Endothelial cell (in vitro differentiated cells): ENCODE measurements around the gene IKZF1. TPM values are rescaled to one million over a fixed set of nuclear protein-coding genes. Genes with fewer than 3 reads are reported as not detected.

Experiments
- DNase-seq: peaks from one replicate; pipeline ENCODE4 v3.0.0; 2021; ENCODE audit warnings: low spot score
- H3K27ac Mint-ChIP-seq: one replicate; pipeline ENCODE4 v1.8.0; 2021; ENCODE audit warnings: mixed read lengths, inconsistent platforms; ENCODE audit not compliant: unreplicated experiment
- H3K27me3 Mint-ChIP-seq: one replicate; pipeline ENCODE4 v1.8.0; 2021; ENCODE audit warnings: mild to moderate bottlenecking, moderate library complexity, mixed read lengths, inconsistent platforms; ENCODE audit not compliant: unreplicated experiment
- H3K36me3 Mint-ChIP-seq: one replicate; pipeline ENCODE4 v1.8.0; 2021; ENCODE audit warnings: mild to moderate bottlenecking, low read depth, mixed read lengths, inconsistent platforms; ENCODE audit not compliant: unreplicated experiment
- H3K4me1 Mint-ChIP-seq: one replicate; pipeline ENCODE4 v1.8.0; 2021; ENCODE audit warnings: mild to moderate bottlenecking, mixed read lengths, inconsistent platforms; ENCODE audit not compliant: unreplicated experiment
- H3K4me3 Mint-ChIP-seq: one replicate; pipeline ENCODE4 v1.8.0; 2021; ENCODE audit warnings: mild to moderate bottlenecking, mixed read lengths, inconsistent platforms; ENCODE audit not compliant: unreplicated experiment
- H3K9me3 Mint-ChIP-seq: one replicate; pipeline ENCODE4 v1.8.0; 2021; ENCODE audit warnings: mixed read lengths, inconsistent platforms; ENCODE audit not compliant: unreplicated experiment
- CTCF ChIP-seq: fragments of 200-600 bp; sonication (generic); IDR thresholded peaks from one replicate; pipeline ENCODE4 v1.5.0; 2021; ENCODE audit warnings: antibody characterized with exemption; ENCODE audit not compliant: unreplicated experiment
- total RNA-seq: library from RNA; stranded (reverse); fragmentation: NEBNext Ultra II Directional; extraction: Animal tissue kit (Norgen Biotek cat#: 25700); gene quantifications from one replicate; pipeline ENCODE4 v1.2.1, GENCODE V29; 2021; ENCODE audit not compliant: unreplicated experiment

IKZF1 gene
- total RNA-seq, 1 donor from 2014 or later, result 3.1 TPM

- H3K27me3 Mint-ChIP-seq, result peaks cover 2% of the 10 kb centered on the region
- H3K36me3 Mint-ChIP-seq, result no peaks in the 10 kb centered on the region
- no peak overlapping the region for H3K4me3 Mint-ChIP-seq
- DNase-seq, result no peak
- no peak overlapping the region for H3K27ac Mint-ChIP-seq
- no peaks in the 10 kb centered on the region for H3K4me1 Mint-ChIP-seq
- H3K9me3 Mint-ChIP-seq, result no peaks in the 10 kb centered on the region
- no peak for TF ChIP-seq CTCF
Measured at GRCh38 chr7:50422858-50423257, 118.3 kb downstream of the IKZF1 start.

- Mint-ChIP-seq H3K4me3 (no peak overlapping the region), H3K4me1 (no peaks in the 10 kb centered on the region), H3K27ac (no peak overlapping the region), H3K36me3 (no peaks in the 10 kb centered on the region), H3K9me3 (no peaks in the 10 kb centered on the region), H3K27me3 (peaks cover 2% of the 10 kb centered on the region)
- TF ChIP-seq CTCF, result no peak
- DNase-seq, result no peak
Measured at GRCh38 chr7:50423860-50424259, 119.3 kb downstream of the IKZF1 start.

GRCh38 chr7:50425318-50425717 lies 120.8 kb downstream of the IKZF1 start:
- Mint-ChIP-seq H3K36me3 (no peaks in the 10 kb centered on the region), H3K27ac (no peak overlapping the region), H3K4me1 (no peaks in the 10 kb centered on the region), H3K27me3 (no peaks in the 10 kb centered on the region), H3K9me3 (no peaks in the 10 kb centered on the region), H3K4me3 (no peak overlapping the region)
- DNase-seq, result no peak
- no peak for TF ChIP-seq CTCF

- Mint-ChIP-seq H3K27me3 (no peaks in the 10 kb centered on the region), H3K27ac (no peak overlapping the region), H3K9me3 (no peaks in the 10 kb centered on the region), H3K4me1 (no peaks in the 10 kb centered on the region), H3K36me3 (no peaks in the 10 kb centered on the region), H3K4me3 (no peak overlapping the region)
- no peak for TF ChIP-seq CTCF
- DNase-seq, result no peak
Measured at GRCh38 chr7:50426280-50427045, 121.9 kb downstream of the IKZF1 start.

- Mint-ChIP-seq H3K9me3 (no peaks in the 10 kb centered on the region), H3K27ac (no peak overlapping the region), H3K27me3 (no peaks in the 10 kb centered on the region), H3K4me3 (no peak overlapping the region), H3K4me1 (no peaks in the 10 kb centered on the region), H3K36me3 (no peaks in the 10 kb centered on the region)
- no peak for TF ChIP-seq CTCF
- no peak for DNase-seq
Measured at GRCh38 chr7:50427518-50427917, 123.0 kb downstream of the IKZF1 start.
